ENCODE results near the gene KNDC1. TPM values are rescaled to one million over a fixed set of nuclear protein-coding genes. Genes with fewer than 3 reads are reported as not detected.
"Not testable (repeated sequence)": the region's sequence is repeated elsewhere in the genome, so short reads cannot be mapped to it uniquely, and the experiment has no call there.

Gene KNDC1
- total and polyA plus RNA-seq, 10 donors: 0.05 to 3.5 (median 1.0) TPM

GRCh38 chr10:133150656-133151055 lies 9.4 kb upstream of the KNDC1 start:
- Histone ChIP-seq H3K36me3 (no peaks in the 10 kb centered on the region), H3K27ac (no peak overlapping the region), H3K4me3 (no peak overlapping the region), H3K4me1 (no peaks in the 10 kb centered on the region), H3K27me3 (replicated peaks in 1 of 7) (peaks cover 0 to 49% (median 4%) of the 10 kb centered on the region in 7 donors), H3K9me3 (peaks cover 0 to 27% (median 14%) of the 10 kb centered on the region in 8 donors)
- WGBS, 5 donors: 85 to 92% (median 88%) methylated on average over 11 to 12 of the region's 12 CpGs
- intact Hi-C loops (cut with DNase I; ENCODE audit: low total_unique reads): no loop called here
- TF ChIP-seq POLR2AphosphoS5 (IDR thresholded peaks at IDR 0.05) (no peak), CTCF (IDR thresholded peaks at IDR 0.05 in 8 of 11, conservative IDR thresholded peaks at IDR 0.05 in 3 of 11) (no peak), POLR2A (IDR thresholded peaks at IDR 0.05) (no peak)
- DNase-seq: no peak

GRCh38 chr10:133151071-133151470 lies 8.9 kb upstream of the KNDC1 start:
- intact Hi-C loops (cut with DNase I; ENCODE audit: low total_unique reads); H3K27ac ChIP-seq; H3K4me3 ChIP-seq; DNase-seq; H3K4me1 ChIP-seq; H3K36me3 ChIP-seq: not testable (repeated sequence)
- Histone ChIP-seq H3K9me3 (peaks cover 0 to 27% (median 14%) of the 10 kb centered on the region in 8 donors), H3K27me3 (replicated peaks in 1 of 7) (peaks cover 0 to 44% (median 4%) of the 10 kb centered on the region in 7 donors)
- WGBS, 5 donors: 83 to 98% (median 91%) methylated on average over 3 of the region's 3 CpGs

GRCh38 chr10:133151543-133151972 lies 8.5 kb upstream of the KNDC1 start:
- H3K9me3 ChIP-seq: peaks cover 0 to 27% (median 14%) of the 10 kb centered on the region in 8 donors
- no peaks in the 10 kb centered on the region for H3K36me3 ChIP-seq
- TF ChIP-seq POLR2AphosphoS5 (IDR thresholded peaks at IDR 0.05): no peak
- TF ChIP-seq POLR2A (IDR thresholded peaks at IDR 0.05): no peak
- H3K27me3 ChIP-seq (replicated peaks in 1 of 7): peaks cover 0 to 40% (median 4%) of the 10 kb centered on the region in 7 donors
- no peak overlapping the region for H3K27ac ChIP-seq
- H3K4me3 ChIP-seq: no peak overlapping the region
- H3K4me1 ChIP-seq: no peaks in the 10 kb centered on the region
- no peak for DNase-seq
- intact Hi-C loops (cut with DNase I; ENCODE audit: low total_unique reads): no loop called here
- WGBS, 5 donors: 40 to 67% (median 47%) methylated on average over 9 of the region's 9 CpGs

- intact Hi-C loops (cut with DNase I; ENCODE audit: low total_unique reads): no loop called here
Measured at GRCh38 chr10:133154411-133154810, 5.6 kb upstream of the KNDC1 start.

GRCh38 chr10:133154996-133155778 lies 4.8 kb upstream of the KNDC1 start:
- Histone ChIP-seq H3K27me3 (replicated peaks in 1 of 7) (peaks cover 0 to 44% (median 12%) of the 10 kb centered on the region in 7 donors), H3K9me3 (peaks cover 0 to 4% (median 0%) of the 10 kb centered on the region in 8 donors), H3K4me1 (peaks cover 0 to 7% (median 2%) of the 10 kb centered on the region in 6 donors), H3K4me3 (no peak overlapping the region), H3K36me3 (no peaks in the 10 kb centered on the region), H3K27ac (no peak overlapping the region)
- WGBS, 5 donors: 82 to 94% (median 89%) methylated on average over 28 to 30 of the region's 30 CpGs
- TF ChIP-seq POLR2A (IDR thresholded peaks at IDR 0.05): no peak
- DNase-seq: no peak
- intact Hi-C loops (cut with DNase I; ENCODE audit: low total_unique reads): no loop called here

More at GRCh38 chr10:133154411-133154810, 5.6 kb upstream of the KNDC1 start:
- Histone ChIP-seq H3K27ac (no peak overlapping the region), H3K4me3 (no peak overlapping the region), H3K36me3 (no peaks in the 10 kb centered on the region), H3K4me1 (peaks cover 0 to 1% (median 0%) of the 10 kb centered on the region in 6 donors), H3K9me3 (peaks cover 0 to 7% (median 0%) of the 10 kb centered on the region in 8 donors), H3K27me3 (replicated peaks in 1 of 7) (peaks cover 0 to 37% (median 6%) of the 10 kb centered on the region in 7 donors)
- DNase-seq: no peak
- WGBS, 5 donors: 81 to 91% (median 87%) methylated on average over 4 of the region's 4 CpGs
- TF ChIP-seq POLR2AphosphoS5 (IDR thresholded peaks at IDR 0.05): no peak
- TF ChIP-seq POLR2A (IDR thresholded peaks at IDR 0.05): no peak
